Prostate gland (tissue), 2 donors: ENCODE data around the gene GM2A. TPM values are rescaled to one million over a fixed set of nuclear protein-coding genes. Genes with fewer than 3 reads are reported as not detected.

ENCODE experiments used
- DNase-seq: peaks from one replicate; pipeline ENCODE4 v3.0.0-alpha.2; 2019; ENCODE audit warnings: low spot score
- H3K27ac ChIP-seq, 2 donors: fragments of 200-600 bp; sonication (generic); 2 replicates each; pipeline ENCODE4 v1.5.1; 2017 to 2019
- H3K27me3 ChIP-seq: fragments of 200-600 bp; sonication (generic); replicated peaks from 2 replicates; pipeline ENCODE4 v1.5.1; 2019; ENCODE audit not compliant: insufficient read depth
- H3K36me3 ChIP-seq, 2 donors: fragments of 200-600 bp; sonication (generic); 1 replicate in 1 of 2; 2 replicates in 1 of 2; pipeline versions ENCODE4 v1.5.1 to v1.8.1; 2017 to 2019
- H3K4me1 ChIP-seq: fragments of 200-600 bp; sonication (generic); replicated peaks from 2 replicates; pipeline ENCODE4 v1.5.1; 2019
- H3K4me3 ChIP-seq, 2 donors: fragments of 200-600 bp; sonication (generic); 2 replicates each; pipeline ENCODE4 v1.5.1; 2017 to 2019
- H3K9me3 ChIP-seq: fragments of 200-600 bp; sonication (generic); 2 replicates; pipeline ENCODE4 v1.5.1; 2017
- POLR2A ChIP-seq: fragments of 450-650 bp; IDR thresholded peaks from one replicate; pipeline ENCODE4 v1.6.1; 2016; ENCODE audit warnings: antibody characterized with exemption, mild to moderate bottlenecking
- POLR2AphosphoS5 ChIP-seq: sonication (generic); formaldehyde crosslinking; IDR thresholded peaks from one replicate; pipeline ENCODE4 v1.6.1; 2017; ENCODE audit warnings: antibody characterized with exemption
- WGBS: methylation state at CpG from one replicate; pipeline ENCODE4 v1.1.5; 2018; 5-methylcytosine and 5-hydroxymethylcytosine counted together
- intact Hi-C: fragments of 100-400 bp; cut with DNase I; formaldehyde crosslinking; loops from one replicate; pipeline ENCODE4 v1.14.2; 2022
- total RNA-seq, 2 donors: library from RNA; depleted of rRNA; stranded (reverse); fragments of >200 nt; gene quantifications; one replicate each; pipeline ENCODE4 v1.1.0, GENCODE V29; 2016
- TF ChIP-seq, protein P1 (sequence below), 4 experiments: fragments of 200-600 bp in 2 of 4; fragments of 450-650 bp in 2 of 4; sonication (generic) in 2 of 4; IDR thresholded peaks; 1 replicate in 3 of 4; 2 replicates in 1 of 4; pipeline ENCODE4 v1.5.1; 2016 to 2019; ENCODE audit warnings: antibody characterized with exemption in 4 of 4, mild to moderate bottlenecking in 2 of 4, moderate library complexity in 2 of 4

GM2A gene
- total RNA-seq, 2 donors from 2014 or later: 48.9 to 60.0 TPM

DNA sequence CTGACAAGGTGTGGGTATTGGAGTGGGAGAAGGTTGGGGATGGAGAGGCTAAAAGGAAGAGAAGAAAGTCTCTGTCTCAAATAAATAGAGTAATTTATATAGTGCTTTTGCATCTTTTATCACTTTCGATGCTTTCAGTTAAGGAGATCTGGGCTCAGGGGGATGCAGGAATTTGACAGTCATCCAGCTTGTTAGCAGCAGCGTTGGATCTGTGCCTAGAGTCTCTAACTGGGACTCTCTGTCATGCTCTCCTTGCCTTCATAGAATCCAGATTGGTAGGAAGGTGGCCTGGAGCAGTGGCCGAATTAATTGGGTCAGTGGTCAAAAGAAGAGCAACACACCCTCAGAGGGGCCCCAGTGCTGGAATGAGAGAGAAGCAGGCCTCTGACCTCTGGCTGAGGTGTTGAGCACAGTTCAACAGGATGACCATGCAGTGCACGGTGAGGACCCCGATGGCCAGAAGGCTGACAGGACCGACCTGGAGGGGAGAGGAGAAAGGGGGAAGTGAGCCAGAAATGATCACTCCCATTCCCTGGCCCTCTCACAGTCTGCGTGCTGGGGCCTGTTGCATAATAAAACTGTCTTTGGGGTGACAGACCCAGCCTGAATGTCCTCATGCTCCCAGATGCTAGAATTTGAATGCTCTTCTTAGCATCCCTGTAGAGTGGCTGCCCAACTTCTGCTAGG is 42.9 kb downstream of the GM2A start:
- WGBS: 19% methylated on average over 7 of the region's 7 CpGs
- Histone ChIP-seq H3K4me1 (no peaks in the 10 kb centered on the region), H3K36me3 (no peaks in the 10 kb centered on the region), H3K4me3 (no peak overlapping the region), H3K9me3 (no peaks in the 10 kb centered on the region), H3K27me3 (no peaks in the 10 kb centered on the region), H3K27ac (no peak overlapping the region)
- no peak for DNase-seq
- TF ChIP-seq POLR2AphosphoS5 (no peak), POLR2A (no peak)
- TF ChIP-seq, protein P1, sequence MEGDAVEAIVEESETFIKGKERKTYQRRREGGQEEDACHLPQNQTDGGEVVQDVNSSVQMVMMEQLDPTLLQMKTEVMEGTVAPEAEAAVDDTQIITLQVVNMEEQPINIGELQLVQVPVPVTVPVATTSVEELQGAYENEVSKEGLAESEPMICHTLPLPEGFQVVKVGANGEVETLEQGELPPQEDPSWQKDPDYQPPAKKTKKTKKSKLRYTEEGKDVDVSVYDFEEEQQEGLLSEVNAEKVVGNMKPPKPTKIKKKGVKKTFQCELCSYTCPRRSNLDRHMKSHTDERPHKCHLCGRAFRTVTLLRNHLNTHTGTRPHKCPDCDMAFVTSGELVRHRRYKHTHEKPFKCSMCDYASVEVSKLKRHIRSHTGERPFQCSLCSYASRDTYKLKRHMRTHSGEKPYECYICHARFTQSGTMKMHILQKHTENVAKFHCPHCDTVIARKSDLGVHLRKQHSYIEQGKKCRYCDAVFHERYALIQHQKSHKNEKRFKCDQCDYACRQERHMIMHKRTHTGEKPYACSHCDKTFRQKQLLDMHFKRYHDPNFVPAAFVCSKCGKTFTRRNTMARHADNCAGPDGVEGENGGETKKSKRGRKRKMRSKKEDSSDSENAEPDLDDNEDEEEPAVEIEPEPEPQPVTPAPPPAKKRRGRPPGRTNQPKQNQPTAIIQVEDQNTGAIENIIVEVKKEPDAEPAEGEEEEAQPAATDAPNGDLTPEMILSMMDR (IDR thresholded peaks at IDR 0.05): no peak
- intact Hi-C loops: loop anchor here (10.0 kb wide), 1 partner anchor 111 kb away; no protein-coding TSS in a partner anchor

DNA sequence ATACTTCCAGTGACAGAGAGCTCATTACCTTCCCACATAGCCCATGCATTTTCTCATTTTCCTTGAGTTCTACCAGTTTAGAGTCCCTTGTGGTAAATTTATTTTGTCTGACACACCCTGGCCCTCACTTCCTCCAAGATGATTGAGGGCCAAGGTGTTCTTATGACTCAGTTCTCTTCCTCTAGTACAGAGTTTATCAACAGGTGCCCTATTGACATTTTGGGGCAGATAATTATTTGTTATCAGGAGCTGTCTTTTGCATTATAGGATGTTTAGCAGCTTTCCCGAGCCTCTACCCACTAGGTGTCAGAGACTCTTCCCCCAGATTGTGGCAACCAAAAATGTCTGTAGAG is 43.5 kb downstream of the GM2A start:
- intact Hi-C loops: loop anchor here (10.0 kb wide), 1 partner anchor 112 kb away; no protein-coding TSS in a partner anchor
- 93% methylated on average over 1 of the region's 1 CpG for WGBS
- Histone ChIP-seq H3K36me3 (no peaks in the 10 kb centered on the region), H3K27ac (no peak overlapping the region), H3K27me3 (no peaks in the 10 kb centered on the region), H3K4me1 (no peaks in the 10 kb centered on the region), H3K9me3 (no peaks in the 10 kb centered on the region), H3K4me3 (no peak overlapping the region)
- TF ChIP-seq POLR2AphosphoS5 (no peak), POLR2A (no peak)
- TF ChIP-seq, protein P1 (IDR thresholded peaks at IDR 0.05): no peak
- DNase-seq: no peak

DNA sequence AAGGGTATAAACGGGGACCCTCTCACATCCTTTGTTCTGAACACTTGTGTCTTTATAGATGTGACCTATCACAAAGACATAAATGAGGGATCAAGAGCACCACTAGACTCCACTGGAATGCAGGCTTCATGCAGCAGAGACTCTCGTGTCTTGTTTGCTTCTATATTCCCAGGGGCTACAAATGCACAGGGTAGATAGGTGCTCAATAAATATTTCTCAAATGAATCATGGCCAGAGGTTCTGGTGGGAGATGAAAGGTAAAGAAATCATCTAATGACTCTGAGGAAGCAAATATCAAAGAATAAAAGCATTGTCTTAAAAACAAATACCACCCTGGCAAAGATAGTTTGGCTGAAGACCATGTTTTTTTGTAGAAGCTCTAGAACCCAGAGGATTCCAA is 44.0 kb downstream of the GM2A start:
- WGBS: 63% methylated on average over 2 of the region's 2 CpGs
- no peaks in the 10 kb centered on the region for H3K36me3 ChIP-seq
- no peak overlapping the region for H3K27ac ChIP-seq
- no peaks in the 10 kb centered on the region for H3K9me3 ChIP-seq
- intact Hi-C loops: loop anchor here (10.0 kb wide), 1 partner anchor 112 kb away; no protein-coding TSS in a partner anchor
- H3K4me1 ChIP-seq: no peaks in the 10 kb centered on the region
- H3K4me3 ChIP-seq: no peak overlapping the region
- DNase-seq: no peak
- TF ChIP-seq POLR2AphosphoS5 (no peak), POLR2A (no peak)
- TF ChIP-seq, protein P1 (IDR thresholded peaks at IDR 0.05): no peak
- no peaks in the 10 kb centered on the region for H3K27me3 ChIP-seq

DNA sequence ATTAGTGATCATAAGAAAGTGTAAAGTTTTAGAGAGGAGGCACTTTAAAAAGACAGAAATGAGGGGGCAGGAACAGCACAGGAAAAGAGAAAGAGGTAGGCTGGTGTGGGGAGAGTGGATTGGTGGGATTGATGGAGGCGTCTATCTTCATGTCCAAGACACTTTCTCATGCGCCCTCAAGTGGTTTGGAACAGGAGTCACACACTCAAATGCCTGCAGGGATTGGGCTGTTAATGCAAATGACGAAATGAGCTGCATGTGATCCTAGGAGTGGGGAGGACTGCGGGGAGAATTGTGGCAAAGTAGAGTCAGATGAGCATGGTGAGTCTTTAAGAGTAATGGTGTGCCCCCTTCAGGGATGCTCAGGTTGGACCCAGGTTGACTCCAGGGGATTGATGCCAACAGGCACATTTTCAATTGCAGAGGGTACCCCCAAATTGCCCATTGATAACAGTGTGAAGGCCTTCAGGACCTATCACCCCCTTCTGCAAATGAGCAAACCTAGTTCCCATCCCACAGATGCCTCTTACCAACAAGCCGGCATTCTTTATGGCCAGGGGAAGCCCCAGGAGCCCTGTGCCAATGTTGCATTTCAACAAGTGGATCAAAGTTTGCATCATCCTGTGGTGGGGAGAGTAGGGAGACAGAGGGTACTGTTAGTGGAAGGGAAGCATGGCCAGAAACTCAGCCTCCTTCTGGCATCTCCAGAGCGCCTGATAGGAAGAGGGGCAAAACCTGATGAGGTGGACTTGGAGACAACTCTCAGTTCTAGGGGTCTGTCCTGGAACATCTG is 45.3 kb downstream of the GM2A start:
- H3K27me3 ChIP-seq: no peaks in the 10 kb centered on the region
- no peaks in the 10 kb centered on the region for H3K4me1 ChIP-seq
- DNase-seq: no peak
- intact Hi-C loops: loop anchor here (10.0 kb wide), 1 partner anchor 113 kb away; no protein-coding TSS in a partner anchor
- H3K9me3 ChIP-seq: no peaks in the 10 kb centered on the region
- H3K27ac ChIP-seq: no peak overlapping the region
- WGBS: 65% methylated on average over 6 of the region's 6 CpGs
- H3K36me3 ChIP-seq: no peaks in the 10 kb centered on the region
- TF ChIP-seq, protein P1 (IDR thresholded peaks at IDR 0.05): peak in 2 of 4 experiments; percentile 31 to 36
- TF ChIP-seq POLR2A: no peak
- H3K4me3 ChIP-seq: no peak overlapping the region
